Measurements from ENCODE around the gene PNKP.

DNA sequence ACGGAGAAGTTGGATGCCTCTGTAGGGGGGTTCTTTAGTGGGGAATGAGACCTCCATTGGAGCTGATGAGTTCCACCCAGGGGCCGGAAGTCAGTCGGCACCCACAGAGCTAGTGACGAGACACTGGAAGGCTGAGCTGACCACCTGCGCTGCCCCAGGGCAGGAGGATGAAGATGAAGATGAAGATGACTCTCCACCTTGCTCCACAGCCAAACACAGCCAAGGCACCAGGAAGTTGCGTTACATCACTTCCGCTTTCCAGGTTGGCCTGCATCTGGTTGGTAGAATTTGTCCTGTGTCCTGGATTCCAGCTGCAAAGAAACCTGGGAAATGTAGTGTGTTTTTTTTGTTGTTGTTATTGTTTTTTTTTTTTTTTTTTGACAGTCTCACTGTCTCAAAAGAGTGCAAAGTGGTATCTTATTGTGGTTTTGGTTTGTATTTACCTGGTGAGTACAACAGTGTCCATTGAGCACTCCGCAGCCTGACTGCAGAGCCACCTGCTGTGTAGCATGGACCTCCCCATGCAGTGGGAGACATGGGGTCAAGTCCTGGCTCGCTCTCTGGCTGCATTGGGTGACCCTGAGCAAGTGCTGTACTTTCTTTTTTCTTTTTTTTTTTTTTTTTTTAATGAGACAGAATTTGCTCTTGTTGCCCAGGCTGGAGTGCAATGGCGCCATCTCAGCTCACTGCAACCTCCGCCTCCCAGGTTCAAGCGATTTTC is 12.0 kb upstream of the PNKP start:
- TF ChIP-seq TAF1 (IDR thresholded peaks at IDR 0.05; ENCODE audit: borderline replicate concordance, low read depth, low read length) (no peak), POLR2AphosphoS5 (IDR thresholded peaks at IDR 0.05; ENCODE audit: low read depth, low read length) (no peak)
